ENCODE data around the gene SEMA4F.

SEMA4F gene

GRCh38 chr2:74706741-74707140 is 52.7 kb downstream of the SEMA4F start:
- H3K27ac ChIP-seq (ENCODE audit: low read length), result no peak overlapping the region
- no peaks in the 10 kb centered on the region for H3K9me3 ChIP-seq (ENCODE audit: control insufficient read depth in 2 of 2, low read length in 2 of 2)
- no peak overlapping the region for H3K9ac ChIP-seq (ENCODE audit: low read length in 2 of 2)
- no peaks in the 10 kb centered on the region for H3K27me3 ChIP-seq (ENCODE audit: control insufficient read depth in 1 of 2, insufficient read depth in 2 of 2, low read length in 2 of 2)
- no peaks in the 10 kb centered on the region for H3K4me1 ChIP-seq (ENCODE audit: control insufficient read depth, insufficient read depth, low read length)
- no peaks in the 10 kb centered on the region for H3K36me3 ChIP-seq (ENCODE audit: control insufficient read depth in 2 of 2, insufficient read depth in 2 of 2, low read length in 2 of 2)
- H3K4me3 ChIP-seq (ENCODE audit: low read length in 2 of 2), result no peak overlapping the region

GRCh38 chr2:74707837-74708236 is 53.8 kb downstream of the SEMA4F start:
- H3K4me1 ChIP-seq (ENCODE audit: control insufficient read depth, insufficient read depth, low read length), result no peaks in the 10 kb centered on the region

GRCh38 chr2:74708296-74708695 is 54.2 kb downstream of the SEMA4F start:
- no peak overlapping the region for H3K9ac ChIP-seq (ENCODE audit: low read length in 2 of 2)
- no peaks in the 10 kb centered on the region for H3K36me3 ChIP-seq (ENCODE audit: control insufficient read depth in 2 of 2, insufficient read depth in 2 of 2, low read length in 2 of 2)
- H3K4me1 ChIP-seq (ENCODE audit: control insufficient read depth, insufficient read depth, low read length), result no peaks in the 10 kb centered on the region
- H3K27me3 ChIP-seq (ENCODE audit: control insufficient read depth in 1 of 2, insufficient read depth in 2 of 2, low read length in 2 of 2), result peaks cover 0 to 2% of the 10 kb centered on the region in 2 donors
- no peaks in the 10 kb centered on the region for H3K9me3 ChIP-seq (ENCODE audit: control insufficient read depth in 2 of 2, low read length in 2 of 2)
- no peak overlapping the region for H3K4me3 ChIP-seq (ENCODE audit: low read length in 2 of 2)
- H3K27ac ChIP-seq (ENCODE audit: low read length), result no peak overlapping the region

More at GRCh38 chr2:74707837-74708236, 53.8 kb downstream of the SEMA4F start:
- Histone ChIP-seq H3K9me3 (ENCODE audit: control insufficient read depth in 2 of 2, low read length in 2 of 2) (no peaks in the 10 kb centered on the region), H3K36me3 (ENCODE audit: control insufficient read depth in 2 of 2, insufficient read depth in 2 of 2, low read length in 2 of 2) (no peaks in the 10 kb centered on the region), H3K9ac (ENCODE audit: low read length in 2 of 2) (no peak overlapping the region), H3K27me3 (ENCODE audit: control insufficient read depth in 1 of 2, insufficient read depth in 2 of 2, low read length in 2 of 2) (peaks cover 0 to 2% of the 10 kb centered on the region in 2 donors), H3K27ac (ENCODE audit: low read length) (no peak overlapping the region), H3K4me3 (ENCODE audit: low read length in 2 of 2) (no peak overlapping the region)

GRCh38 chr2:74708883-74709282 is 54.8 kb downstream of the SEMA4F start:
- Histone ChIP-seq H3K27me3 (ENCODE audit: control insufficient read depth in 1 of 2, insufficient read depth in 2 of 2, low read length in 2 of 2) (peaks cover 0 to 2% of the 10 kb centered on the region in 2 donors), H3K9ac (ENCODE audit: low read length in 2 of 2) (no peak overlapping the region), H3K36me3 (ENCODE audit: control insufficient read depth in 2 of 2, insufficient read depth in 2 of 2, low read length in 2 of 2) (no peaks in the 10 kb centered on the region), H3K27ac (ENCODE audit: low read length) (no peak overlapping the region), H3K4me3 (ENCODE audit: low read length in 2 of 2) (no peak overlapping the region), H3K9me3 (ENCODE audit: control insufficient read depth in 2 of 2, low read length in 2 of 2) (no peaks in the 10 kb centered on the region), H3K4me1 (ENCODE audit: control insufficient read depth, insufficient read depth, low read length) (no peaks in the 10 kb centered on the region)

GRCh38 chr2:74712223-74713053 is 58.4 kb downstream of the SEMA4F start:
- no peaks in the 10 kb centered on the region for H3K36me3 ChIP-seq (ENCODE audit: control insufficient read depth in 2 of 2, insufficient read depth in 2 of 2, low read length in 2 of 2)
- H3K9ac ChIP-seq (ENCODE audit: low read length in 2 of 2), result no peak overlapping the region
- peaks cover 3 to 4% of the 10 kb centered on the region in 2 donors for H3K27me3 ChIP-seq (ENCODE audit: control insufficient read depth in 1 of 2, insufficient read depth in 2 of 2, low read length in 2 of 2)
- no peak overlapping the region for H3K4me3 ChIP-seq (ENCODE audit: low read length in 2 of 2)
- H3K4me1 ChIP-seq (ENCODE audit: control insufficient read depth, insufficient read depth, low read length), result peaks cover 9% of the 10 kb centered on the region
- no peak overlapping the region for H3K27ac ChIP-seq (ENCODE audit: low read length)
- H3K9me3 ChIP-seq (ENCODE audit: control insufficient read depth in 2 of 2, low read length in 2 of 2), result no peaks in the 10 kb centered on the region

- Histone ChIP-seq H3K4me1 (ENCODE audit: control insufficient read depth, insufficient read depth, low read length) (peaks cover 9% of the 10 kb centered on the region), H3K27ac (ENCODE audit: low read length) (no peak overlapping the region), H3K27me3 (ENCODE audit: control insufficient read depth in 1 of 2, insufficient read depth in 2 of 2, low read length in 2 of 2) (peaks cover 9% of the 10 kb centered on the region in 2 donors), H3K4me3 (ENCODE audit: low read length in 2 of 2) (peak overlapping the region in 1 of 2 donors; percentile 80), H3K9ac (ENCODE audit: low read length in 2 of 2) (no peak overlapping the region), H3K36me3 (ENCODE audit: control insufficient read depth in 2 of 2, insufficient read depth in 2 of 2, low read length in 2 of 2) (no peaks in the 10 kb centered on the region), H3K9me3 (ENCODE audit: control insufficient read depth in 2 of 2, low read length in 2 of 2) (no peaks in the 10 kb centered on the region)
Observed at GRCh38 chr2:74714691-74715080, 60.6 kb downstream of the SEMA4F start.

- peak overlapping the region; percentile 68 to 80 for H3K4me3 ChIP-seq (ENCODE audit: low read length in 2 of 2)
- H3K9ac ChIP-seq (ENCODE audit: low read length in 2 of 2), result peak overlapping the region; percentile 34 to 64
- H3K36me3 ChIP-seq (ENCODE audit: control insufficient read depth in 2 of 2, insufficient read depth in 2 of 2, low read length in 2 of 2), result no peaks in the 10 kb centered on the region
- H3K9me3 ChIP-seq (ENCODE audit: control insufficient read depth in 2 of 2, low read length in 2 of 2), result no peaks in the 10 kb centered on the region
- peaks cover 9% of the 10 kb centered on the region in 2 donors for H3K27me3 ChIP-seq (ENCODE audit: control insufficient read depth in 1 of 2, insufficient read depth in 2 of 2, low read length in 2 of 2)
- peaks cover 9% of the 10 kb centered on the region for H3K4me1 ChIP-seq (ENCODE audit: control insufficient read depth, insufficient read depth, low read length)
- no peak overlapping the region for H3K27ac ChIP-seq (ENCODE audit: low read length)
Observed at GRCh38 chr2:74715081-74715791, 61.2 kb downstream of the SEMA4F start.

GRCh38 chr2:74715880-74716279 is 61.8 kb downstream of the SEMA4F start:
- Histone ChIP-seq H3K27ac (ENCODE audit: low read length) (no peak overlapping the region), H3K4me1 (ENCODE audit: control insufficient read depth, insufficient read depth, low read length) (peaks cover 9% of the 10 kb centered on the region), H3K9ac (ENCODE audit: low read length in 2 of 2) (peak overlapping the region; percentile 34 to 64), H3K36me3 (ENCODE audit: control insufficient read depth in 2 of 2, insufficient read depth in 2 of 2, low read length in 2 of 2) (no peaks in the 10 kb centered on the region), H3K27me3 (ENCODE audit: control insufficient read depth in 1 of 2, insufficient read depth in 2 of 2, low read length in 2 of 2) (peaks cover 9% of the 10 kb centered on the region in 2 donors), H3K4me3 (ENCODE audit: low read length in 2 of 2) (peak overlapping the region; percentile 68 to 80), H3K9me3 (ENCODE audit: control insufficient read depth in 2 of 2, low read length in 2 of 2) (no peaks in the 10 kb centered on the region)

GRCh38 chr2:74719066-74719465 is 65.0 kb downstream of the SEMA4F start:
- H3K9me3 ChIP-seq (ENCODE audit: control insufficient read depth in 2 of 2, low read length in 2 of 2), result no peaks in the 10 kb centered on the region
- H3K4me3 ChIP-seq (ENCODE audit: low read length in 2 of 2), result no peak overlapping the region
- peaks cover 9% of the 10 kb centered on the region for H3K4me1 ChIP-seq (ENCODE audit: control insufficient read depth, insufficient read depth, low read length)
- H3K27me3 ChIP-seq (ENCODE audit: control insufficient read depth in 1 of 2, insufficient read depth in 2 of 2, low read length in 2 of 2), result peaks cover 7 to 9% of the 10 kb centered on the region in 2 donors
- H3K9ac ChIP-seq (ENCODE audit: low read length in 2 of 2), result no peak overlapping the region
- H3K27ac ChIP-seq (ENCODE audit: low read length), result no peak overlapping the region
- no peaks in the 10 kb centered on the region for H3K36me3 ChIP-seq (ENCODE audit: control insufficient read depth in 2 of 2, insufficient read depth in 2 of 2, low read length in 2 of 2)

- H3K4me3 ChIP-seq (ENCODE audit: low read length in 2 of 2), result no peak overlapping the region
- no peak overlapping the region for H3K27ac ChIP-seq (ENCODE audit: low read length)
- no peaks in the 10 kb centered on the region for H3K9me3 ChIP-seq (ENCODE audit: control insufficient read depth in 2 of 2, low read length in 2 of 2)
- H3K9ac ChIP-seq (ENCODE audit: low read length in 2 of 2), result no peak overlapping the region
- H3K27me3 ChIP-seq (ENCODE audit: control insufficient read depth in 1 of 2, insufficient read depth in 2 of 2, low read length in 2 of 2), result peaks cover 5 to 9% of the 10 kb centered on the region in 2 donors
- no peaks in the 10 kb centered on the region for H3K36me3 ChIP-seq (ENCODE audit: control insufficient read depth in 2 of 2, insufficient read depth in 2 of 2, low read length in 2 of 2)
- no peaks in the 10 kb centered on the region for H3K4me1 ChIP-seq (ENCODE audit: control insufficient read depth, insufficient read depth, low read length)
Observed at GRCh38 chr2:74721316-74721715, 67.3 kb downstream of the SEMA4F start.

GRCh38 chr2:74724496-74724895 is 70.4 kb downstream of the SEMA4F start:
- no peak overlapping the region for H3K9ac ChIP-seq (ENCODE audit: low read length in 2 of 2)
- H3K27me3 ChIP-seq (ENCODE audit: control insufficient read depth in 1 of 2, insufficient read depth in 2 of 2, low read length in 2 of 2), result no peaks in the 10 kb centered on the region
- H3K4me3 ChIP-seq (ENCODE audit: low read length in 2 of 2), result no peak overlapping the region
- no peak overlapping the region for H3K27ac ChIP-seq (ENCODE audit: low read length)
- H3K9me3 ChIP-seq (ENCODE audit: control insufficient read depth in 2 of 2, low read length in 2 of 2), result no peaks in the 10 kb centered on the region
- no peaks in the 10 kb centered on the region for H3K4me1 ChIP-seq (ENCODE audit: control insufficient read depth, insufficient read depth, low read length)
- no peaks in the 10 kb centered on the region for H3K36me3 ChIP-seq (ENCODE audit: control insufficient read depth in 2 of 2, insufficient read depth in 2 of 2, low read length in 2 of 2)
